HCT116 (cell line): ENCODE results near the gene MMGT1. TPM values are rescaled to one million over a fixed set of nuclear protein-coding genes. Genes with fewer than 3 reads are reported as not detected.

ENCODE experiments used
- ATAC-seq: fragments of 200-7000 bp; cut with Tn5 transposase; 2 replicates; pipeline ENCODE4 v1.9.1; 2020; ENCODE audit warnings: mild to moderate bottlenecking, moderate library complexity
- BruUV-seq: library from RNA; stranded (reverse); fragments of 400-500 nt; replicated peaks from 2 replicates; lab custom pipeline; 2021; lab: Mats Ljungman, UMichigan
- CTCF ChIA-PET: fragments of 300-600 bp; sonication (Branson Sonifier 250); formaldehyde crosslinking; loops from one replicate; lab custom pipeline; 2021; ENCODE audit warnings: antibody characterized with exemption; lab: Charles Lee
- POLR2A ChIA-PET: fragments of 300-600, 350-600 bp; sonication (Branson Sonifier 250); formaldehyde crosslinking; loops from one replicate; lab custom pipeline; 2021; ENCODE audit warnings: antibody characterized with exemption; lab: Charles Lee
- RAD21 ChIA-PET, 2 experiments: fragments of 300-600 bp; sonication (Branson Sonifier 250); formaldehyde crosslinking; loops; one replicate each; lab custom pipeline; 2023; ENCODE audit warnings: low total read pairs in 2 of 2; ENCODE audit not compliant: uncharacterized antibody in 2 of 2, unreplicated experiment in 2 of 2, low non-redundant PET in 1 of 2; lab: Charles Lee
- DNase-seq: peaks from one replicate; pipeline ENCODE4 v3.0.0-alpha.2; 2010; ENCODE audit warnings: low read depth, low spot score
- H2AFZ ChIP-seq: fragments of 200-600 bp; shearing (Covaris generic), sonication (generic); 2 replicates; pipeline ENCODE4 v1.6.1; 2017; ENCODE audit warnings: low read depth, mixed run types, mixed read lengths, antibody characterized with exemption, low read length; ENCODE audit not compliant: poor library complexity, severe bottlenecking
- H3K27ac ChIP-seq: 2 replicates; pipeline ENCODE4 v1.5.1; 2012; ENCODE audit warnings: low read depth, low read length
- H3K27me3 ChIP-seq: fragments of 200-600 bp; sonication (generic); 2 replicates; pipeline ENCODE4 v1.6.1; 2016; ENCODE audit warnings: mixed run types, low read length, mixed read lengths; ENCODE audit not compliant: insufficient read depth
- H3K36me3 ChIP-seq, 2 experiments: fragments of 200-500 bp in 1 of 2; fragments of 200-600 bp in 1 of 2; sonication (Bioruptor generic) in 1 of 2; sonication (generic) in 1 of 2; 2 replicates each; pipeline versions ENCODE4 v1.5.1 to v1.6.1; 2014 to 2016; ENCODE audit warnings: low read length in 2 of 2, inconsistent platforms in 1 of 2, mixed read lengths in 1 of 2, mixed run types in 1 of 2; ENCODE audit not compliant: insufficient read depth in 2 of 2, control insufficient read depth in 1 of 2
- H3K4me1 ChIP-seq, 2 experiments: fragments of 200-600 bp in 1 of 2; sonication (generic) in 1 of 2; 2 replicates each; pipeline versions ENCODE4 v1.5.1 to v1.6.1; 2012 to 2017; ENCODE audit warnings: low read length in 2 of 2, inconsistent platforms in 1 of 2, mild to moderate bottlenecking in 1 of 2, mixed read lengths in 1 of 2, mixed run types in 1 of 2, moderate library complexity in 1 of 2; ENCODE audit not compliant: insufficient read depth in 2 of 2, control insufficient read depth in 1 of 2
- H3K4me2 ChIP-seq: fragments of 200-600 bp; sonication (generic); 2 replicates; pipeline ENCODE4 v1.6.1; 2017; ENCODE audit warnings: mixed run types, low read length, mixed read lengths
- H3K4me3 ChIP-seq, 2 experiments: fragments of 200-600 bp in 1 of 2; sonication (generic) in 1 of 2; replicated peaks in 1 of 2; 2 replicates each; pipeline ENCODE4 v1.5.1; 2011 to 2016; ENCODE audit warnings: low read length in 2 of 2, control low read depth in 1 of 2, low read depth in 1 of 2, mild to moderate bottlenecking in 1 of 2, mixed read lengths in 1 of 2, mixed run types in 1 of 2
- H3K79me2 ChIP-seq: fragments of 200-600 bp; sonication (generic); 2 replicates; pipeline ENCODE4 v1.6.1; 2017; ENCODE audit warnings: mild to moderate bottlenecking, mixed run types, low read length, moderate library complexity, mixed read lengths; ENCODE audit not compliant: insufficient read depth
- H3K9ac ChIP-seq: fragments of 200-600 bp; sonication (generic); 2 replicates; pipeline ENCODE4 v1.6.1; 2016; ENCODE audit warnings: low read length, mixed read lengths
- H3K9me2 ChIP-seq: fragments of 200-600 bp; sonication (generic), shearing (Covaris generic); 2 replicates; pipeline ENCODE4 v1.6.1; 2017; ENCODE audit warnings: mixed run types, mild to moderate bottlenecking, moderate library complexity; ENCODE audit not compliant: insufficient read depth
- H3K9me3 ChIP-seq, 2 experiments: fragments of 200-500 bp in 1 of 2; fragments of 200-600 bp in 1 of 2; sonication (Bioruptor generic) in 1 of 2; sonication (generic) in 1 of 2; 2 replicates each; pipeline ENCODE4 v1.6.1; 2014 to 2017; ENCODE audit warnings: low read length in 2 of 2, mixed read lengths in 2 of 2, inconsistent platforms in 1 of 2, low read depth in 1 of 2, mild to moderate bottlenecking in 1 of 2, mixed run types in 1 of 2, moderate library complexity in 1 of 2; ENCODE audit not compliant: control insufficient read depth in 1 of 2, insufficient read depth in 1 of 2
- H4K20me1 ChIP-seq: fragments of 200-600 bp; sonication (generic), shearing (Covaris generic); 2 replicates; pipeline ENCODE4 v1.6.1; 2017; ENCODE audit warnings: mixed run types, mild to moderate bottlenecking, moderate library complexity; ENCODE audit not compliant: insufficient read depth
- EZH2 ChIP-seq: fragments of 200-600 bp; sonication (generic); IDR thresholded peaks from 2 replicates; pipeline ENCODE4 v1.6.1; 2017; ENCODE audit warnings: antibody characterized with exemption, mixed run types
- POLR2A ChIP-seq: IDR thresholded peaks from 2 replicates; pipeline ENCODE4 v1.7.0; 2011; ENCODE audit warnings: borderline replicate concordance; ENCODE audit not compliant: insufficient read depth, insufficient read length; ENCODE audit errors: extremely low read depth
- REST ChIP-seq: IDR thresholded peaks from 2 replicates; pipeline ENCODE4 v1.6.1; 2012; ENCODE audit warnings: low read depth
- SP1 ChIP-seq: IDR thresholded peaks from 2 replicates; pipeline ENCODE4 v1.6.1; 2012; ENCODE audit warnings: low read depth
- ZFX ChIP-seq: fragments of 450-650 bp; IDR thresholded peaks from 2 replicates; pipeline ENCODE4 v1.6.1; 2017
- ZNF274 ChIP-seq: fragments of 200-500 bp; sonication (Bioruptor generic); IDR thresholded peaks from 2 replicates; pipeline ENCODE4 v1.6.1; 2014; ENCODE audit warnings: mild to moderate bottlenecking, low read depth, low read length, inconsistent platforms
- intact Hi-C: fragments of 100-400 bp; cut with micrococcal nuclease; formaldehyde crosslinking; loops from 2 replicates; pipeline ENCODE4 v1.10.0; 2022
- total RNA-seq: library from RNA; stranded (reverse); gene quantifications from one replicate; pipeline ENCODE4 v1.2.1, GENCODE V29; 2021; ENCODE audit not compliant: unreplicated experiment
- TF ChIP-seq, protein P1 (sequence below): IDR thresholded peaks from 2 replicates; pipeline ENCODE4 v1.6.1; 2012
- TF ChIP-seq, protein P2 (sequence below): IDR thresholded peaks from 2 replicates; pipeline ENCODE4 v1.6.1; 2011; ENCODE audit warnings: mild to moderate bottlenecking, low read length, moderate library complexity; ENCODE audit not compliant: insufficient replicate concordance; ENCODE audit errors: extremely low read depth
- TF ChIP-seq, protein P3 (sequence below): IDR thresholded peaks from 2 replicates; pipeline ENCODE4 v1.6.1; 2012

MMGT1 gene
- total RNA-seq, 1 experiment from 2014 or later, result 23.2 TPM

DNA sequence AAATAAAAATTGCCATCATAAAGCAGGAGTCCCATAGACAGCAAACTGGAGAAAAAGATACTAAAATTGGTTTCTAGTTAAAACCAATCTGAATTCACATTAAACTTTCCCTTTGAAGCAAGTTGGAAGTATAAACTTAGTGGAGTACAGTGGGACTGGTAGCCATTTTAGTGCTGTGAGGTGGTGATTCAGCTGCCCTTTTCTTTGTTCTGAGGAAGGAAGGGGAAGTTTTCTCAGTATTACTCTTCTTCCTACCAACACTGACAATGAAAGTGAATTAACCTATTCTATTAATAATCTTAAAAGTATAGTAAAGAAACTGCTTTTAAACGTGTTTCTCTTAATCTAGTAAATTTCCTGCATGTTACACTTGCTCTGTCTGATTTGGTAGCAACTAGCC is 48.1 kb upstream of the MMGT1 start:
- no peak overlapping the region for H3K27ac ChIP-seq
- BruUV-seq, result no TSS peak
- no peaks in the 10 kb centered on the region for H3K36me3 ChIP-seq
- no peaks in the 10 kb centered on the region for H4K20me1 ChIP-seq
- TF ChIP-seq, protein P1, sequence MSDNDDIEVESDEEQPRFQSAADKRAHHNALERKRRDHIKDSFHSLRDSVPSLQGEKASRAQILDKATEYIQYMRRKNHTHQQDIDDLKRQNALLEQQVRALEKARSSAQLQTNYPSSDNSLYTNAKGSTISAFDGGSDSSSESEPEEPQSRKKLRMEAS, result no peak
- TF ChIP-seq SP1 (no peak), ZNF274 (no peak), EZH2 (no peak), REST (no peak), POLR2A (no peak), ZFX (no peak)
- TF ChIP-seq, protein P2, sequence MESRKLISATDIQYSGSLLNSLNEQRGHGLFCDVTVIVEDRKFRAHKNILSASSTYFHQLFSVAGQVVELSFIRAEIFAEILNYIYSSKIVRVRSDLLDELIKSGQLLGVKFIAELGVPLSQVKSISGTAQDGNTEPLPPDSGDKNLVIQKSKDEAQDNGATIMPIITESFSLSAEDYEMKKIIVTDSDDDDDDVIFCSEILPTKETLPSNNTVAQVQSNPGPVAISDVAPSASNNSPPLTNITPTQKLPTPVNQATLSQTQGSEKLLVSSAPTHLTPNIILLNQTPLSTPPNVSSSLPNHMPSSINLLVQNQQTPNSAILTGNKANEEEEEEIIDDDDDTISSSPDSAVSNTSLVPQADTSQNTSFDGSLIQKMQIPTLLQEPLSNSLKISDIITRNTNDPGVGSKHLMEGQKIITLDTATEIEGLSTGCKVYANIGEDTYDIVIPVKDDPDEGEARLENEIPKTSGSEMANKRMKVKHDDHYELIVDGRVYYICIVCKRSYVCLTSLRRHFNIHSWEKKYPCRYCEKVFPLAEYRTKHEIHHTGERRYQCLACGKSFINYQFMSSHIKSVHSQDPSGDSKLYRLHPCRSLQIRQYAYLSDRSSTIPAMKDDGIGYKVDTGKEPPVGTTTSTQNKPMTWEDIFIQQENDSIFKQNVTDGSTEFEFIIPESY, result no peak
- TF ChIP-seq, protein P3, sequence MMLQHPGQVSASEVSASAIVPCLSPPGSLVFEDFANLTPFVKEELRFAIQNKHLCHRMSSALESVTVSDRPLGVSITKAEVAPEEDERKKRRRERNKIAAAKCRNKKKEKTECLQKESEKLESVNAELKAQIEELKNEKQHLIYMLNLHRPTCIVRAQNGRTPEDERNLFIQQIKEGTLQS, result no peak
- TF ChIP-seq, all 23 proteins: peak for 0
- no peaks in the 10 kb centered on the region for H3K9me3 ChIP-seq
- no peaks in the 10 kb centered on the region for H3K79me2 ChIP-seq
- intact Hi-C loops, result no loop called here
- ChIA-PET RAD21 (no interaction called here), POLR2A (no interaction called here), CTCF (no interaction called here)
- H3K4me2 ChIP-seq, result no peak overlapping the region
- ATAC-seq (no peak), DNase-seq (no peak)
- no peak overlapping the region for H2AFZ ChIP-seq
- H3K4me3 ChIP-seq, result no peak overlapping the region
- no peak overlapping the region for H3K9ac ChIP-seq
- H3K4me1 ChIP-seq, result no peaks in the 10 kb centered on the region
- H3K9me2 ChIP-seq, result no peaks in the 10 kb centered on the region
- no peaks in the 10 kb centered on the region for H3K27me3 ChIP-seq
